GM21360 (cell line): Measurements from ENCODE around the gene KCNG2.

Source experiments
- ATAC-seq: cut with Tn5 transposase; IDR thresholded peaks from one replicate; pipeline ENCODE4 v1.9.1; 2021; ENCODE audit warnings: mild to moderate bottlenecking, moderate library complexity; ENCODE audit not compliant: unreplicated experiment

KCNG2 gene

GRCh38 chr18:79917853-79918614, 120.3 kb downstream of the KCNG2 start:
- ATAC-seq, result no peak

- no peak for ATAC-seq
Measured at GRCh38 chr18:79918615-79919011, 120.9 kb downstream of the KCNG2 start.

DNA sequence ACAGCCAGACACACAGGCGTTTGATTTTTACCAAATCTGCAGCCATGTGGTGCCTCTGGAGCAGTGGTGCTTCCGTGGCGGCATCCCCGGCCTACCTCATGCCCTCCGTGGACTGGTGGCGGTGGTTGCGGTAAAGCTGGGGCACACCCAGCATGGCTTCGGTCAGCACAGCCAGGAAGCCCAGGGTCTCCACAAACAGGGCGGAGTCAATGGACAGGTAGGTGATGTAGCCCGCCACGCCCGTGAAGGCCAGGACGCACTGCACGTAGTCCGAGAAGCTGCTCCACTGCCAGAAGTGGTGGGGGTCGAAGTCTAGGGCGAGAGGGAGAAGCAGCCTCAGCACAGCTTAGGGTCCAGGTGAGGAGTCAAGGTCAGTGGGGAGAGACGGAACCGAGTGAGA, 121.4 kb downstream of the KCNG2 start:
- no peak for ATAC-seq

DNA sequence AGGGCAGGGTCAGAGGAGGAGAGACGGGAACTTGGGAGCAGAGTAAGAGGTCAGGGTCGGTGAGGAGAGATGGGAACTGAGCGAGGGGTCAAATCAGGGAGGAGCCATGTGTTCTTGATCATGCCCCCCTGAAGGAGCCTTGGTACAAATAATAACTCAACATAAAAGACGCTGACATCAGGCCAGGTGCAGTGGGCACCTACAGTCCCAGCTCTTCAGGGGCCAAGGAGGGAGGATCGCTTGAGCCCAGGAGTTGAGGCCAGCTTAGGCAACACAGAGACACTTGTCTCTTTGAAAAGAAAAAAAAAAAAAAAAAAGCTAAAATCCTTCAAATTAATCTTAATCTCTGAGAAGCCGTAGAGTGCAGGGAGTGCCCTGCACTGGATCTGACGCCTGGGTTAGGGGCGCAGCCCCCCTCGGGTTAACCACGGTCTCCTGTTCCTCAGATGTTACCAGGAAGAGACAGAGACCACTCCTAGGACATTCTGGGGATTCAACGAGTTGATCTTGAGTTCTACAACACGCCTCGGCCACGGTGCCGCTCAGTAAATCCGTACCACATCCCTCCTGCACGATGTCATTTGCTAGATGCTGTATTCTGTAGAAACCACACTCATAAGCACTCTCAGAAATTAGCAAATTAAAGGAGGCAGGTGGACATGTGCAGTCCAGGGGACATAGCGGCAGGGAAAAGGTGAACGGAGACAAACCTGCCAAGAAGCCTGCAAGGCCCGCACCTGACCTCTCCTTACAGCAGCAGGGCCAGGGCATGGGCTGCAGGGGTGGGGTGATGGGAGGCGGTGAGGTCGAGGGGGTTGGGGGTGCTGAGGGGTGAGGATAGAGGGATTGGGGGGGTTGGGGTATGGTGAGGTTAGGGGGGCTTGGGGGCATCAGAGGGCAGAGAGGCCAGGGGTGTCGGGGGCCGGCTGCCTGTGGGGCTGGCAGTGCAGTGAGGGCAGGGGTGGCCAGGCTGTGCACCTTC, 124.5 kb downstream of the KCNG2 start:
- ATAC-seq, result no peak

GRCh38 chr18:79922971-79923411, 125.3 kb downstream of the KCNG2 start:
- no peak for ATAC-seq

DNA sequence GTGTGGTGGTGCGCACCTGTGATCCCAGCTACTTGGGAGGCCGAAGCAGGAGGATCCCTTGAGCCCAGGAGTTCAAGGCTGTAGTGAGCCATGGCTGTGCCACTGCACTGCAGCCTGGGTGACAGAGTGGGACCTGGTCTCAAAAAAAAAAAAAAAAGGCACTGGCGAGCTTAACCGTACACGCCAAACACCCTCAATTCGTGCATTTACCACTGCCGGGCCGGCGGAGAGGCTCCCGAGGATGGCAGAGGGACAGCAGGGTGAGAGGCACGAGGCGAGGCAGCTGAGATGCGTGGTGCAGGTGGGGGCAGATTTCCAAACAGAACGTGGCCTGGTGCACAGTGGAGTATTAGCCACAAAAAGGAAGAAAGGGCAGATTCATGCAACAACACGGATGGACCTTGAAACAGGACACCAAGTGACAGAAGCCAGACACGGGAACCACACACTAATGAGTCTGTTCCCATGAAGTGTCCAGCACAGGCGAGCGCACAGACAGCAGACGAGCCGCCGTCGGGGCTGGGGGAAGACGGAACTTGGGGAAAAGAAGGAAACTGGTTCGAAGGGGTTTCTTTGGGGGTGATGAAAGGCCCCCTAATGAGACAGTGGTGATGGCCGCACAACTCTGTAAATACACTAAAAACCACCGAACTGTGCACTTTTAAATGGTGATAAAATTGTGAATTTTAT, 126.3 kb downstream of the KCNG2 start:
- ATAC-seq, result no peak

- no peak for ATAC-seq
Measured at GRCh38 chr18:79924814-79925731, 127.3 kb downstream of the KCNG2 start.

GRCh38 chr18:79926306-79926705, 128.6 kb downstream of the KCNG2 start:
- no peak for ATAC-seq

GRCh38 chr18:79926715-79927606, 129.2 kb downstream of the KCNG2 start:
- no peak for ATAC-seq

DNA sequence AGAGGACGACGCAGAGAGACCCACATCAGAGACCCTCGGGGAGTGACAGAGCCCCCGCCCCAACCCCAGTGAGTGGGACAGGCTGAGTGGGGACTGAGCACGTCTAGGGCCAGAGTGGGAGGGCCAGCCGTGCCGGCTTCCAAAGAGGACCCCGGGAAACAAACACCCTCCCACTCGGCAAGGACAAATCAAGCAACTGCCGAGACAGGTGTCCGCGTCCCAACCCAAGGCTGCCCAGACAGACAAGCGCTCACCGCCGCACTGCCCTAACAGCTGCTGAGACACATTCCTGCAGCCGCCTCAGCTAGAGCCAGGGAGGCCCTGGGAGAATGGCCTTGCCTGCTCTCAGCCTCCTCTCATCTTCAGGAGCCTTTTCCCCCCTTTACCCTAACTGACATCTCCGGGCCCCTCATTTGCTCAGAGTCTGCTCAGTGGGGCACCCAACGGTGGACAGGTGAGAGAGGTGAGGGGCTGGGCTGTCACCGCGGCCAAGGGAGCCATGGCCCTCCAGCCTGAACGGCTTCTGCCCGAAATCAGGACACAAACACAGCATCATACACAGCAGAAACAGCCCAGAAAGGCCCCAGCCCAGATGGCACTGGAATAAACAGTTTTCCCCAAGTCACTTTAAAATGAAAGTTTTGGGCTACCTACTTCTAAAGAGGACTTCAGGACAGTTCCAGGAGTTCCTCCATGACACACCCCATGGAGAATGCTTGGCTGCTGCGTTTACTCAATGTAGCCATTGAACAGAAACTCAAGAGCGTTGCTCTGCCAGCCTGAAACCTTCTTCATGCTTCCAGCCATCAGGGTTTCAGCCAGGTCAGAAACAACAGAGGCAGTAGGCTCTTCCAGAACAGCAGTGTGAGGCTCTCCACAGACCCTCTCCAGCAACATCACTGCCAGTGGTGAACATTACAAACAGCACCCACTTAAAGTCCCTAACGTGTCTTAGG, 130.1 kb downstream of the KCNG2 start:
- no peak for ATAC-seq

DNA sequence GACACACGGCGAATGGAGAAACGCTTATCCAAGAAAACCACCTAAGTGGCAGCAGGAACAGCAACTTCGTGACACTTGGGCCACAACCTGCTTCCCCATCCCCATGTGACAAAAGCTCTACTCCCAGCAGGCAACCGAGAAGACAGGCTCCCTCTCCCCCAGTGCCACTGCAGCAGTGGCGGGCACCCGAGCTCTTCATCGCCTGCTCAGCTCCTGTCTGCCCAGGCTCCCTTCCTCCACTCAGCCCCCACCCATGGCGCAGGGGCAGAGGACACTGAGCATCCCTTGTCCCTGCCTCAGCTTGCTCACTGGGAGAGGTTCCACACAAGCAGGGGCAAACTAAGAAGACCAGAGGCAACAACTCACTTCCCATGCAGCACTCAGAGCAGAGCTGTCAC, 130.8 kb downstream of the KCNG2 start:
- ATAC-seq, result no peak

- no peak for ATAC-seq
Measured at GRCh38 chr18:79930020-79930642, 132.4 kb downstream of the KCNG2 start.

GRCh38 chr18:79931475-79931874, 133.7 kb downstream of the KCNG2 start:
- no peak for ATAC-seq

DNA sequence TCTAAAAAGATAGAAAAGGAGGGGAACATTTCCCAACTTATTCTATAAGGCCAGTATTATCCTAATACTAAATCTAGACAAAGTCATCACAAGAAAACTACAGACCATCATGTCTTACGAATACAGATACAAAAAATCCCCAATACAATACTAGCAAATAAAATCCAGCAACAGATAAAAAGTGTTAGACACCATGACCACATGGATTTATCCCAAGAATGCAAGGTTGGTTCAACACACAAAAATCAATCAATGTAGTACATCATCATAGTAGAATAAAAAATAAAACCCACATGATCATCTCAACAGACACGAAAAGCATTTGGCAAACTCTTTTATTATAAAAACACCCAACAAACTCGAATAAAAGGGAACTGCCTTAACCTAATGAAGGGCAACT, 135.2 kb downstream of the KCNG2 start:
- ATAC-seq, result no peak

GRCh38 chr18:79933765-79934164, 136.0 kb downstream of the KCNG2 start:
- ATAC-seq, result no peak

- ATAC-seq, result no peak
Measured at GRCh38 chr18:79934311-79935097, 136.8 kb downstream of the KCNG2 start.

DNA sequence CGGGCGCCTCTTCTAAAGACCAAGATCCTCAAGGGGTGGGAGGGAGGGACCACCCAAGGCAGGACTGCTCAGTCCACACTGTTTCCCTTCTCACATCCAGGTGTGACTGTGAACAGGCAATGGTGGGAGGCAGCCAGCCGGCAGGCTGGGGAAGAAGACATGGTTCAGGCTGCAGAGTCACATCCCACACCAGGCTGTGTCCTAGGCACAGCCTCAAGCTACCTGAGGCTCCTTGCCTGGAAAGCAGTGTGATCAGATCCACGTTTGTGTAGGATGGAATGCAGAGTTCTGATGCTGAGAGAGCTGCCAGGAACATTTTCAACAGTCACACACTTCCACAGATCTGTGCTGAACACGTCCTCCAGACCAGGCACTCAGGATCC, 137.4 kb downstream of the KCNG2 start:
- ATAC-seq, result no peak
